ENCODE measurements around the gene TBXAS1. TPM values are rescaled to one million over a fixed set of nuclear protein-coding genes. Genes with fewer than 3 reads are reported as not detected.

TBXAS1 gene
- polyA plus RNA-seq, 2 of the 4 experiments (the other 2 are of a cell fraction), result 8.8 to 11.6 TPM

- TF ChIP-seq USF2 (IDR thresholded peaks at IDR 0.05) (no peak), KDM5A (IDR thresholded peaks at IDR 0.05) (no peak), EP300 (IDR thresholded peaks at IDR 0.05) (no peak), CBX2 (IDR thresholded peaks at IDR 0.05; ENCODE audit: borderline replicate concordance, low read depth) (no peak), SREBF2 (IDR thresholded peaks at IDR 0.05) (no peak)
Measured at GRCh38 chr7:140024585-140024984, 195.5 kb downstream of the TBXAS1 start (continued).

GRCh38 chr7:140025241-140025640, 196.2 kb downstream of the TBXAS1 start:
- Histone ChIP-seq H3K4me2 (no peak overlapping the region), H3K4me3 (no peak overlapping the region), H3K9me3 (no peaks in the 10 kb centered on the region), H3K27ac (no peak overlapping the region), H3K4me1 (no peaks in the 10 kb centered on the region)
- DNase-seq (ENCODE audit: low read depth in 1 of 2, low spot score in 1 of 2) (no peak), ATAC-seq (no peak), FAIRE-seq (no peak)
- CTCF ChIA-PET, result no interaction called here
- WGBS (ENCODE audit: missing lambda C conversion rate), result 99% methylated on average over 4 of the region's 4 CpGs
- POLR2A ChIA-PET, result no interaction called here
- TF ChIP-seq REST (IDR thresholded peaks at IDR 0.05), result no peak
- no peak for TF ChIP-seq ELK1 (IDR thresholded peaks at IDR 0.05; ENCODE audit: low read depth, low read length)
- no peak for TF ChIP-seq E2F6 (IDR thresholded peaks at IDR 0.05; ENCODE audit: borderline replicate concordance, low read depth)
- no peak for TF ChIP-seq POLR2AphosphoS2 (conservative IDR thresholded peaks at IDR 0.05; ENCODE audit: low read length)
- TF ChIP-seq BCL3 (IDR thresholded peaks at IDR 0.05), result no peak

GRCh38 chr7:140025814-140026433, 196.9 kb downstream of the TBXAS1 start:
- no peak overlapping the region for H3K4me3 ChIP-seq
- FAIRE-seq, result no peak
- H3K4me2 ChIP-seq, result no peak overlapping the region
- no peaks in the 10 kb centered on the region for H3K9me3 ChIP-seq
- TF ChIP-seq CTCF (IDR thresholded peaks at IDR 0.05), result no peak
- no peak for TF ChIP-seq CBX8 (IDR thresholded peaks at IDR 0.05)
- no peak for TF ChIP-seq NR3C1 (IDR thresholded peaks at IDR 0.05)
- TF ChIP-seq KDM1A (IDR thresholded peaks at IDR 0.05; ENCODE audit: low read depth), result no peak
- TF ChIP-seq HES2 (IDR thresholded peaks at IDR 0.05), result no peak
- TF ChIP-seq MAX (IDR thresholded peaks at IDR 0.05), result no peak
- TF ChIP-seq EHMT2 (IDR thresholded peaks at IDR 0.05; ENCODE audit: low read depth), result no peak
- TF ChIP-seq BHLHE40 (IDR thresholded peaks at IDR 0.05; ENCODE audit: low read depth, low read length), result no peak
- TF ChIP-seq CHD2 (IDR thresholded peaks at IDR 0.05; ENCODE audit: low read length, partially characterized antibody), result no peak
- TF ChIP-seq POLR2AphosphoS2 (conservative IDR thresholded peaks at IDR 0.05; ENCODE audit: low read length), result no peak
- 89% methylated on average over 10 of the region's 12 CpGs for WGBS (ENCODE audit: missing lambda C conversion rate)
- ChIA-PET POLR2A (no interaction called here), CTCF (interaction anchor here (0.5 to 1.1 kb wide), 3 partner anchors 20 to 296 kb away, joined by 3 read pairs; no protein-coding TSS in a partner anchor)
- no peaks in the 10 kb centered on the region for H3K4me1 ChIP-seq
- H3K27ac ChIP-seq, result no peak overlapping the region
- no peak for ATAC-seq
- DNase-seq (ENCODE audit: low read depth in 1 of 2, low spot score in 1 of 2), result no peak
